GM12873 (cell line): Measurements from ENCODE around the gene KCNN3.

ENCODE experiments used
- CTCF ChIP-seq: IDR thresholded peaks from 2 replicates; pipeline ENCODE4 v1.5.1; 2012; ENCODE audit warnings: low read depth, mild to moderate bottlenecking, moderate library complexity, low read length, control low read depth; ENCODE audit not compliant: insufficient read depth; ENCODE audit errors: missing control alignments

Gene KCNN3

GRCh38 chr1:154784416-154784815, 85.7 kb downstream of the KCNN3 start:
- no peak for TF ChIP-seq CTCF

DNA sequence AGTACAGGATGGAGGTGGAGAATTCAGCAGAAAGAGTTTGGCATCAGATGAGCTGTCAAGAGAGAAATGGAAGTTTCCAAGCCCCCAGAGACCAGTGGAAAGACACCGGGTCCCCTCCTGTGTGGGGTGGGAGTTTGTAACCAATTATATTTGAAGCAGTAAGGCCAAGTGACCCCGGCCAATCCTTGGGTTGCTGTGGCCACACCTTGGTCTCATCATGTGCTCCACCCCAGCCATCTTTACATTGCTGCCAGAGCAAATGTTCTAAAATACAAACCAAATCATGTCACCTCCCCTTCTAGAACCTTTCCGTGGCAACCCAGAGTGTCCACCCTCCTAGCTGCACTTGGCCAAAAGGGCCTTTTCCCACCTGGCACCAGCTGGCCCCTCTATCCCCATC, 86.1 kb downstream of the KCNN3 start:
- no peak for TF ChIP-seq CTCF

DNA sequence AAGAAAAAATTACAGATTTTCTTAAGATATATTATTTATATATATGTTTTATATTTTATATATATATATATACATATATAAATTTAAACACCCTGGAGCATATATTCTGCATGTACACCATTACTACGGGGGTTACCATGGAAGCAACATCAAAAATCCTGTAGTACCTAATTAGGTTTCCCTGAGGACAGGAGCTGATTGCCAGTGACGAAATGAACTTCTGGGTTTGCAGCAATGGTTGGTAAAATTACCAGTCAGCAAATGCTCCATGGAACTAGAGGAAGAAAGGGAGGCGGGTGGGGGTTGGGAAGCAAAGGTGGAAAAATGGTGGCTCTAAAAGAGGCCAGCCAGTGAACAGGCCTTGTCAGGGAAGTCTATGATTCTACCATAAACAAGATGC, 89.5 kb downstream of the KCNN3 start:
- no peak for TF ChIP-seq CTCF

DNA sequence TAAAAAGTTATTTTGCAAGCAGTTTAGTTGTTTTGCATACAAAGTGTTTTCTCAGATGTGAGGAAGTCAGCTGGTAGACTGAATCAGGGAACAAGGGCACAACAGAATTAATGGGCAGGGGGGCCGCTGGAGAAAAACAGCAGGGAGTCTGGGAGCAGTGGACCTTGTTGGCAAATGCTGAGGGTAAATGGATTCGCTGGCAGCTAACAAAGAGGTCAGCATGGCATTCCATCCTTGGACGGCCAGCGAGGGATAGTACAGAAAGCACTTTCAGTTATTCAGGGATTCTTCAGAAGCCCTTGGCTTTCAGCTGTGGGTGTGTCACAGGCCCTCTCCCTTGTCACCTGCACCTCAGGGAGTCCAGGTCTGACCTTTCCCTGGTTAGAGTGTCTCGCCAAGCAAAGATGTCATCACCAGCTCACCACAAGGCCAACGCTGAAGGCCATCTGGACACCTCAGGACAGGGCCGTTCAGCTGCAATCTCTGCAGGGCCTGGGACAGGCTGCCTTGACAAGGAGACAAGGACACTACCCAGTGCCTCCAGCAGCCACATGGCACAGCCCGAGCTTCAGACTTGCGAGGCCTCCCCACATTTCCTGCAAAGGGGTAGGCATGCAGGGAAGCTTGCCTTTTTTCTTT, 90.4 kb downstream of the KCNN3 start:
- no peak for TF ChIP-seq CTCF

DNA sequence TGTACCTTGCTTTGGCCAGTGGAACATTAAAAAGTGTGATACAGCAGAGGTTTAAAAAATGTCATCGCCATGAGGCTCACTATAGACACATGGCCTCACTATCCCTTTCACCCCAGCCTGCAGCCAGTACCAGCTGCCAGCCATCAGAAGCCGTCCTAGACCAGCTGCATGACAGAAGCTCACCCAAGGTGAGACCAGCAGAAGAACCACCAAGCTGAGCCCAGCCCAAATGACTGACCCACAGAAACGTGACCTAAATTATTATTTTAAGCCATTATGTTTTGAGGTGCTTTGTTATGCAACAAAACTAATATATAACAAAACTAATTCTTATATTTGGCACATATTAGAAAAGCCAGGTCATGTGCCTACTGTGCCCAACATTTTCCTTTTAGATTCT, 91.1 kb downstream of the KCNN3 start:
- no peak for TF ChIP-seq CTCF

DNA sequence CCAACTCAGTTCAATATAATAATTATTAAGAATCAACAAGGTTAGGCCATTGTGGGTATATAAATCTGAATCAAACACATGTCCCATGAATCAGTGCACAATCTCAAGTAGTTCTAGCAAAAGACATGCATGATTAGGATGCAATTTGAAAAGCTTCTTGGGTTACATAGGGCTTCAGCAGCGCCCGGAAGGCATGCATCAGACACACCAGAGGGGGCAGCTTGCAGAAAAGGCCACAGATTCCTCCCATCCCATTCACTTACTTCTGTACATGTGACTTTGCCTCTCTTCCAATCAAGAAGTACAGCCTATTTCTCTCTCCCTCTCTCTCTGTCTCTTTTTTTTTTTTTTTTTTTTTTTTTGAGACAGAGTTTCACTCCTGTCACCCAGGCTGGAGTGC, 91.8 kb downstream of the KCNN3 start:
- TF ChIP-seq CTCF, result no peak

- TF ChIP-seq CTCF, result no peak
Measured at GRCh38 chr1:154777781-154778180, 92.3 kb downstream of the KCNN3 start.
